ENCODE measurements around the gene PAM16. TPM values are rescaled to one million over a fixed set of nuclear protein-coding genes. Genes with fewer than 3 reads are reported as not detected.

The PAM16 gene
- total and polyA plus RNA-seq, 8 donors, result 4.7 to 218 (median 52.1) TPM

GRCh38 chr16:4365014-4365406 lies 13.9 kb upstream of the PAM16 start:
- H3K36me3 ChIP-seq, result peaks cover 34 to 75% (median 57%) of the 10 kb centered on the region in 4 donors
- no peaks in the 10 kb centered on the region for H3K27me3 ChIP-seq
- no peaks in the 10 kb centered on the region for H3K9me3 ChIP-seq
- intact Hi-C loops (cut with DNase I; ENCODE audit: low total_unique reads), result no loop called here
- TF ChIP-seq POLR2A (IDR thresholded peaks at IDR 0.05) (no peak), EP300 (IDR thresholded peaks at IDR 0.05) (no peak), CTCF (IDR thresholded peaks at IDR 0.05) (no peak), POLR2AphosphoS5 (IDR thresholded peaks at IDR 0.05) (no peak)
- WGBS, 5 donors, result 94 to 100% (median 96%) methylated on average over 8 to 10 of the region's 10 CpGs
- DNase-seq, result no peak
- H3K4me3 ChIP-seq, result no peak overlapping the region
- H3K27ac ChIP-seq, result no peak overlapping the region
- peaks cover 0 to 14% (median 8%) of the 10 kb centered on the region in 4 donors for H3K4me1 ChIP-seq

- intact Hi-C loops (cut with DNase I; ENCODE audit: low total_unique reads), result no loop called here
- peaks cover 34 to 78% (median 58%) of the 10 kb centered on the region in 4 donors for H3K36me3 ChIP-seq
- DNase-seq, result no peak
- peaks cover 0 to 11% (median 3%) of the 10 kb centered on the region in 4 donors for H3K4me1 ChIP-seq
- no peak overlapping the region for H3K4me3 ChIP-seq
- no peak overlapping the region for H3K27ac ChIP-seq
- H3K9me3 ChIP-seq, result no peaks in the 10 kb centered on the region
- 89 to 93% (median 91%) methylated on average over 22 to 37 of the region's 37 CpGs for WGBS, 5 donors
- no peaks in the 10 kb centered on the region for H3K27me3 ChIP-seq
- no peak for TF ChIP-seq EP300 (IDR thresholded peaks at IDR 0.05)
- TF ChIP-seq CTCF (IDR thresholded peaks at IDR 0.05), result no peak
- TF ChIP-seq POLR2AphosphoS5 (IDR thresholded peaks at IDR 0.05), result no peak
- no peak for TF ChIP-seq POLR2A (IDR thresholded peaks at IDR 0.05)
These were observed 13.3 kb upstream of the PAM16 start for GRCh38 chr16:4364196-4365013.

GRCh38 chr16:4362476-4363135 lies 11.5 kb upstream of the PAM16 start:
- no peak overlapping the region for H3K4me3 ChIP-seq
- no peaks in the 10 kb centered on the region for H3K27me3 ChIP-seq
- peaks cover 34 to 94% (median 71%) of the 10 kb centered on the region in 4 donors for H3K36me3 ChIP-seq
- 81 to 90% (median 88%) methylated on average over 17 to 19 of the region's 19 CpGs for WGBS, 5 donors
- intact Hi-C loops (cut with DNase I; ENCODE audit: low total_unique reads), result no loop called here
- no peak for DNase-seq
- no peak overlapping the region for H3K27ac ChIP-seq
- H3K9me3 ChIP-seq, result no peaks in the 10 kb centered on the region
- TF ChIP-seq EP300 (IDR thresholded peaks at IDR 0.05), result no peak
- no peak for TF ChIP-seq POLR2AphosphoS5 (IDR thresholded peaks at IDR 0.05)
- no peak for TF ChIP-seq POLR2A (IDR thresholded peaks at IDR 0.05)
- no peak for TF ChIP-seq CTCF (IDR thresholded peaks at IDR 0.05)
- peaks cover 0 to 7% (median 3%) of the 10 kb centered on the region in 4 donors for H3K4me1 ChIP-seq

DNA sequence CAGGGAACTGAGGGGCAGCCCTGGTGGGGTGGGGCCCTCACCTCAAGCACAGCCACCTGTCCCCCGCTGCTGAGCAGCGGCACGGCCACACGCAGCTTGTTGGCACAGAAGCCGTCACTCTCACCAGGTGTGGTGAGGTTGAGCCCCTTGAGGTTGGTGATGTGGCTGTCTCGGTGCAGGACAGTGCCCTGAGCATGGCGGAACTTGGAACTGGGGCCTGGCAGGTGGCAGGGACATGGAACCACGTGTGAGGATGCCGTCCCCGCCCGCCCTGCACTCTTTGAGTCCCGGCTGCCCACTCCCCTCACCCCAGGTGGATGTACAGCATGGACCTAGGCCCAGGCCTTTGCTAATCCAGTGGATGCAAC lies 10.8 kb upstream of the PAM16 start:
- TF ChIP-seq POLR2A (IDR thresholded peaks at IDR 0.05) (no peak), EP300 (IDR thresholded peaks at IDR 0.05) (no peak), POLR2AphosphoS5 (IDR thresholded peaks at IDR 0.05) (no peak), CTCF (IDR thresholded peaks at IDR 0.05) (no peak)
- Histone ChIP-seq H3K4me1 (peaks cover 0 to 7% (median 3%) of the 10 kb centered on the region in 4 donors), H3K9me3 (no peaks in the 10 kb centered on the region), H3K27me3 (no peaks in the 10 kb centered on the region), H3K27ac (no peak overlapping the region), H3K4me3 (no peak overlapping the region), H3K36me3 (peaks cover 34 to 94% (median 78%) of the 10 kb centered on the region in 4 donors)
- no peak for DNase-seq
- WGBS, 5 donors, result 89 to 92% (median 91%) methylated on average over 9 to 12 of the region's 12 CpGs; no CpG with 5 or more reads in 1 of the 5 donors
- intact Hi-C loops (cut with DNase I; ENCODE audit: low total_unique reads), result no loop called here
